Midbrain (tissue), 1 donor: ENCODE results near the gene PCDHB16.
"Not testable (repeated sequence)": the region's sequence is repeated elsewhere in the genome, so short reads cannot be mapped to it uniquely, and the experiment has no call there.

ENCODE experiments used
- DNase-seq: peaks from one replicate; lab custom pipeline; 2025; lab: John Stamatoyannopoulos, UW

PCDHB16 gene

GRCh38 chr5:141184117-141184855 is 2.1 kb downstream of the PCDHB16 start:
- not testable (repeated sequence) for DNase-seq

GRCh38 chr5:141186897-141187512 is 4.8 kb downstream of the PCDHB16 start, which contains the start of gene PCDHB9:
Gene PCDHB9, plus strand, starts transcription at chr5:141187161. Its CDS starts 158 bp downstream, at chr5:141187319.
- DNase-seq: peak; percentile 11

DNA sequence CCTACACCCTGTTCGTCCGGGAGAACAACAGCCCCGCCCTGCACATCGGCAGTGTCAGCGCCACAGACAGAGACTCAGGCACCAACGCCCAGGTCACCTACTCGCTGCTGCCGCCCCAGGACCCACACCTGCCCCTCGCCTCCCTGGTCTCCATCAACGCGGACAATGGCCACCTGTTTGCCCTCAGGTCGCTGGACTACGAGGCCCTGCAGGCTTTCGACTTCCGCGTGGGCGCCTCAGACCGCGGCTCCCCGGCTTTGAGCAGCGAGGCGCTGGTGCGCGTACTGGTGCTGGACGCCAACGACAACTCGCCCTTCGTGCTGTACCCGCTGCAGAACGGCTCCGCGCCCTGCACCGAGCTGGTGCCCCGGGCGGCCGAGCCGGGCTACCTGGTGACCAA is 6.5 kb downstream of the PCDHB16 start:
- DNase-seq: not testable (repeated sequence)

DNA sequence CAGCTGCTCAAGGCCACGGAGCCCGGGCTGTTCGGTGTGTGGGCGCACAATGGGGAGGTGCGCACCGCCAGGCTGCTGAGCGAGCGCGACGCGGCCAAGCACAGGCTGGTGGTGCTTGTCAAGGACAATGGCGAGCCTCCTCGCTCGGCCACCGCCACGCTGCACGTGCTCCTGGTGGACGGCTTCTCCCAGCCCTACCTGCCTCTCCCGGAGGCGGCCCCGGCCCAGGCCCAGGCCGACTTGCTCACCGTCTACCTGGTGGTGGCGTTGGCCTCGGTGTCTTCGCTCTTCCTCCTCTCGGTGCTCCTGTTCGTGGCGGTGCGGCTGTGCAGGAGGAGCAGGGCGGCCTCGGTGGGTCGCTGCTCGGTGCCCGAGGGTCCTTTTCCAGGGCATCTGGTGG is 6.9 kb downstream of the PCDHB16 start:
- not testable (repeated sequence) for DNase-seq

GRCh38 chr5:141192110-141192725 is 10.0 kb downstream of the PCDHB16 start, which contains the start of gene PCDHB10:
Gene PCDHB10, plus strand, starts transcription at chr5:141192353. Its CDS starts 200 bp downstream, at chr5:141192553.
- peak; percentile 8 for DNase-seq

DNA sequence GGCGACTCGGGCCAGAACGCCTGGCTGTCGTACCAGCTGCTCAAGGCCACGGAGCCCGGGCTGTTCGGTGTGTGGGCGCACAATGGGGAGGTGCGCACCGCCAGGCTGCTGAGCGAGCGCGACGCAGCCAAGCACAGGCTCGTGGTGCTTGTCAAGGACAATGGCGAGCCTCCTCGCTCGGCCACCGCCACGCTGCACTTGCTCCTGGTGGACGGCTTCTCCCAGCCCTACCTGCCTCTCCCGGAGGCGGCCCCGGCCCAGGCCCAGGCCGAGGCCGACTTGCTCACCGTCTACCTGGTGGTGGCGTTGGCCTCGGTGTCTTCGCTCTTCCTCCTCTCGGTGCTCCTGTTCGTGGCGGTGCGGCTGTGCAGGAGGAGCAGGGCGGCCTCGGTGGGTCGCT is 12.1 kb downstream of the PCDHB16 start:
- not testable (repeated sequence) for DNase-seq

- DNase-seq: no peak
Observed at GRCh38 chr5:141196363-141196762, 14.2 kb downstream of the PCDHB16 start.

GRCh38 chr5:141199359-141200235 is 17.4 kb downstream of the PCDHB16 start, which contains the start of gene PCDHB11:
Gene PCDHB11, plus strand, starts transcription at chr5:141199627. Its CDS starts 148 bp downstream, at chr5:141199775.
- no peak for DNase-seq

DNA sequence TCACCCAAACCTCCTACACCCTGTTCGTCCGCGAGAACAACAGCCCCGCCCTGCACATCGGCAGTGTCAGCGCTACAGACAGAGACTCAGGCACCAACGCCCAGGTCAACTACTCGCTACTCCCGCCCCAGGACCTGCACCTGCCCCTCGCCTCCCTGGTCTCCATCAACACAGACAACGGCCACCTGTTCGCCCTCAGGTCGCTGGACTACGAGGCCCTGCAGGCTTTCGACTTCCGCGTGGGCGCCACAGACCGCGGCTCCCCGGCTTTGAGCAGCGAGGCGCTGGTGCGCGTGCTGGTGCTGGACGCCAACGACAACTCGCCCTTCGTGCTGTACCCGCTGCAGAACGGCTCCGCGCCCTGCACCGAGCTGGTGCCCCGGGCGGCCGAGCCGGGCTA is 18.9 kb downstream of the PCDHB16 start:
- DNase-seq: not testable (repeated sequence)

DNA sequence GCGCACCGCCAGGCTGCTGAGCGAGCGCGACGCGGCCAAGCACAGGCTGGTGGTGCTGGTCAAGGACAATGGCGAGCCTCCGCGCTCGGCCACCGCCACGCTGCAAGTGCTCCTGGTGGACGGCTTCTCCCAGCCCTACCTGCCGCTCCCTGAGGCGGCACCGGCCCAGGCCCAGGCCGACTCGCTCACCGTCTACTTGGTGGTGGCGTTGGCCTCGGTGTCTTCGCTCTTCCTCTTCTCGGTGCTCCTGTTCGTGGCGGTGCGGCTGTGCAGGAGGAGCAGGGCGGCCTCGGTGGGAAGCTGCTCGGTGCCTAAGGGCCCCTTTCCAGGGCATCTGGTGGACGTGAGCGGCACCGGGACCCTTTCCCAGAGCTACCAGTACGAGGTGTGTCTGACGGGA is 19.5 kb downstream of the PCDHB16 start:
- DNase-seq: not testable (repeated sequence)

- DNase-seq: peak; percentile 4
Observed at GRCh38 chr5:141208478-141208877, 26.3 kb downstream of the PCDHB16 start, which contains the start of gene PCDHB12. Gene PCDHB12, plus strand, starts transcription at chr5:141208719. Its CDS starts 189 bp downstream, at chr5:141208908.

DNA sequence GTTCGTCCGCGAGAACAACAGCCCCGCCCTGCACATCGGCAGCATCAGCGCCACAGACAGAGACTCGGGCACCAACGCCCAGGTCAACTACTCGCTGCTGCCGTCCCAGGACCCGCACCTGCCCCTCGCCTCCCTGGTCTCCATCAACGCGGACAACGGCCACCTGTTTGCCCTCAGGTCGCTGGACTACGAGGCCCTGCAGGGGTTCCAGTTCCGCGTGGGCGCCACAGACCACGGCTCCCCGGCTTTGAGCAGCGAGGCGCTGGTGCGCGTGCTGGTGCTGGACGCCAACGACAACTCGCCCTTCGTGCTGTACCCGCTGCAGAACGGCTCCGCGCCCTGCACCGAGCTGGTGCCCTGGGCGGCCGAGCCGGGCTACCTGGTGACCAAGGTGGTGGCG is 28.1 kb downstream of the PCDHB16 start:
- not testable (repeated sequence) for DNase-seq

DNA sequence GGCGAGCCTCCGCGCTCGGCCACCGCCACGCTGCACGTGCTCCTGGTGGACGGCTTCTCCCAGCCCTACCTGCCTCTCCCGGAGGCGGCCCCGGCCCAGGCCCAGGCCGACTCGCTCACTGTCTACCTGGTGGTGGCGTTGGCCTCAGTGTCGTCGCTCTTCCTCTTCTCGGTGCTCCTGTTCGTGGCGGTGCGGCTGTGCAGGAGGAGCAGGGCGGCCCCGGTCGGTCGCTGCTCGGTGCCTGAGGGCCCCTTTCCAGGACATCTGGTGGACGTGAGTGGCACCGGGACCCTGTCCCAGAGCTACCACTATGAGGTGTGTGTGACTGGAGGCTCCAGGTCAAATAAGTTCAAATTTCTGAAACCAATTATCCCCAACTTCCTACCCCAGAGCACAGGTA is 28.7 kb downstream of the PCDHB16 start:
- DNase-seq: not testable (repeated sequence)

DNA sequence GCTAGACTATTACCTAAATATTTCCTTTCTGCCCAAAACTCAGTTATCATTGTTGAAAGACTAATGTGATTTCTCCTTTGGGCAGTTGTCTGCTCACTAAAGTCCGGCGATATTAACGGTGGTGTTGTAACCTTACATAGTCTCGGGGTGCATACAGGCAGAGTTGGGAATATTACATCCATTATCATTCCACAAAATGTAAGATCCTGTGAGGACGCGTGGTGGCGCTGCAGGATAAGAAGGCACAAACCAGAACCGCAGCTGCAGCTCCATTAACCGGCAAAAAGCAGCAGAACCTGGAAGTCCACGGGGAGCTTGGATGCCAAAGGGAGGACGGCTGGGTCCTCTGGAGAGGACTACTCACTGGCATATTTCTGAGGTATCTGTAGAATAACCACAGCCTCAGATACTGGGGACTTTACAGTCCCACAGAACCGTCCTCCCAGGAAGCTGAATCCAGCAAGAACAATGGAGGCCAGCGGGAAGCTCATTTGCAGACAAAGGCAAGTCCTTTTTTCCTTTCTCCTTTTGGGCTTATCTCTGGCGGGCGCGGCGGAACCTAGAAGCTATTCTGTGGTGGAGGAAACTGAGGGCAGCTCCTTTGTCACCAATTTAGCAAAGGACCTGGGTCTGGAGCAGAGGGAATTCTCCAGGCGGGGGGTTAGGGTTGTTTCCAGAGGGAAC is 31.6 kb downstream of the PCDHB16 start, which contains the start of gene PCDHB13:
Gene PCDHB13, plus strand, starts transcription at position 264 of the 684 bp plus-strand sequence. Its CDS starts 205 bp downstream, at position 469.
- DNase-seq: peak; percentile 4

DNA sequence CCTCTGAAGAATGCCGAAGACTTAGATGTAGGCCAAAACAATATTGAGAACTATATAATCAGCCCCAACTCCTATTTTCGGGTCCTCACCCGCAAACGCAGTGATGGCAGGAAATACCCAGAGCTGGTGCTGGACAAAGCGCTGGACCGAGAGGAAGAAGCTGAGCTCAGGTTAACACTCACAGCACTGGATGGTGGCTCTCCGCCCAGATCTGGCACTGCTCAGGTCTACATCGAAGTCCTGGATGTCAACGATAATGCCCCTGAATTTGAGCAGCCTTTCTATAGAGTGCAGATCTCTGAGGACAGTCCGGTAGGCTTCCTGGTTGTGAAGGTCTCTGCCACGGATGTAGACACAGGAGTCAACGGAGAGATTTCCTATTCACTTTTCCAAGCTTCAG is 32.4 kb downstream of the PCDHB16 start:
- not testable (repeated sequence) for DNase-seq

GRCh38 chr5:141215504-141215903 is 33.3 kb downstream of the PCDHB16 start:
- DNase-seq: not testable (repeated sequence)

- DNase-seq: not testable (repeated sequence)
Observed at GRCh38 chr5:141216035-141216434, 33.8 kb downstream of the PCDHB16 start.

- peak; percentile 7 for DNase-seq
Observed at GRCh38 chr5:141223112-141223783, 41.1 kb downstream of the PCDHB16 start, which contains the start of gene PCDHB14. Gene PCDHB14, plus strand, starts transcription at chr5:141223343. Its CDS starts 163 bp downstream, at chr5:141223506.

DNA sequence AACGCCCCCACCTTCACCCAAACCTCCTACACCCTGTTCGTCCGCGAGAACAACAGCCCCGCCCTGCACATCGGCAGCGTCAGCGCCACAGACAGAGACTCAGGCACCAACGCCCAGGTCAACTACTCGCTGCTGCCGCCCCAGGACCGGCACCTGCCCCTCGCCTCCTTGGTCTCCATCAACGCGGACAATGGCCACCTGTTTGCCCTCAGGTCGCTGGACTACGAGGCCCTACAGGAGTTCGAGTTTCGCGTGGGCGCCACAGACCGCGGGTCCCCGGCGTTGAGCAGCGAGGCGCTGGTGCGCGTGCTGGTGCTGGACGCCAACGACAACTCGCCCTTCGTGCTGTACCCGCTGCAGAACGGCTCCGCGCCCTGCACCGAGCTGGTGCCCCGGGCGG is 42.7 kb downstream of the PCDHB16 start:
- DNase-seq: not testable (repeated sequence)

DNA sequence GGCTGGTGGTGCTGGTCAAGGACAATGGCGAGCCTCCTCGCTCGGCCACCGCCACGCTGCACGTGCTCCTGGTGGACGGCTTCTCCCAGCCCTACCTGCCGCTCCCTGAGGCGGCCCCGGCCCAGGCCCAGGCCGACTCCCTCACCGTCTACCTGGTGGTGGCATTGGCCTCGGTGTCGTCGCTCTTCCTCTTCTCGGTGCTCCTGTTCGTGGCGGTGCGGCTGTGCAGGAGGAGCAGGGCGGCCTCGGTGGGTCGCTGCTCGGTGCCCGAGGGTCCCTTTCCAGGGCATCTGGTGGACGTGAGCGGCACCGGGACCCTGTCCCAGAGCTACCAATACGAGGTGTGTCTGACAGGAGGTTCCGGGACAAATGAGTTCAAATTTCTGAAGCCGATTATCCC is 43.2 kb downstream of the PCDHB16 start:
- DNase-seq: not testable (repeated sequence)
